ENCODE data around the gene BORCS5. TPM values are rescaled to one million over a fixed set of nuclear protein-coding genes. Genes with fewer than 3 reads are reported as not detected.

BORCS5 gene
- total and polyA plus RNA-seq, 2 experiments from 2014 or later = 11.3 to 12.6 TPM

GRCh38 chr12:12507121-12507520 lies 150.2 kb downstream of the BORCS5 start:
- Histone ChIP-seq H3F3A (replicated peaks; ENCODE audit: low read depth) (no peaks in the 10 kb centered on the region), H3K4me2 (peak overlapping the region; percentile 56), H3K27me3 (ENCODE audit: insufficient read depth) (no peaks in the 10 kb centered on the region), H4K20me1 (replicated peaks; ENCODE audit: insufficient read depth) (peaks cover 7% of the 10 kb centered on the region), H3K4me1 (ENCODE audit: insufficient read depth) (peaks cover 55% of the 10 kb centered on the region), H3K4me3 (no peak overlapping the region), H3K27ac (ENCODE audit: low read depth) (peak overlapping the region; percentile 11; the same call in 1 of the 2 replicates), H3K79me2 (replicated peaks; ENCODE audit: insufficient read depth) (peaks cover 97% of the 10 kb centered on the region), H2AFZ (no peak overlapping the region), H3K36me3 (ENCODE audit: insufficient read depth) (no peaks in the 10 kb centered on the region), H3K9me2 (ENCODE audit: insufficient read depth) (no peaks in the 10 kb centered on the region)
- Mint-ChIP-seq H3K4me1 (peaks cover 63% of the 10 kb centered on the region), H3K27me3 (ENCODE audit: insufficient read depth, low read depth, poor library complexity) (peaks cover 9% of the 10 kb centered on the region), H3K4me3 (no peak overlapping the region), H3K36me3 (ENCODE audit: low read depth) (peaks cover 6% of the 10 kb centered on the region; the same call in 2 of the 3 replicates), H3K27ac (no peak overlapping the region), H3K9me3 (no peaks in the 10 kb centered on the region)
- ATAC-seq (no peak), DNase-seq (ENCODE audit: low spot score) (no peak)
- TF ChIP-seq STAT1 (IDR thresholded peaks at IDR 0.05; ENCODE audit: unreplicated experiment) = no peak
- TF ChIP-seq ZNF114 (CRISPR knock-in tag; IDR thresholded peaks at IDR 0.05) = no peak
- no peak for TF ChIP-seq JUNB (IDR thresholded peaks at IDR 0.05; ENCODE audit: unreplicated experiment)
- TF ChIP-seq POLR2AphosphoS5 (IDR thresholded peaks at IDR 0.05; ENCODE audit: low read depth) = no peak
- no peak for TF ChIP-seq ZNF331 (CRISPR knock-in tag; IDR thresholded peaks at IDR 0.05; ENCODE audit: low read depth)
- TF ChIP-seq CREB1 (CRISPR knock-in tag; IDR thresholded peaks at IDR 0.05; ENCODE audit: low read depth) = no peak
- TF ChIP-seq EZH2 (IDR thresholded peaks at IDR 0.05; ENCODE audit: low read depth, unreplicated experiment) = no peak
- TF ChIP-seq ETS1 (IDR thresholded peaks at IDR 0.05) = no peak
- TF ChIP-seq NANOG (IDR thresholded peaks at IDR 0.05; ENCODE audit: borderline replicate concordance) = no peak

GRCh38 chr12:12508612-12509011 lies 151.7 kb downstream of the BORCS5 start:
- peaks cover 4% of the 10 kb centered on the region; the same call in 1 of the 2 replicates for H4K20me1 ChIP-seq (replicated peaks; ENCODE audit: insufficient read depth)
- H3K9me2 ChIP-seq (ENCODE audit: insufficient read depth) = no peaks in the 10 kb centered on the region
- H3K4me1 ChIP-seq (ENCODE audit: insufficient read depth) = peaks cover 55% of the 10 kb centered on the region
- H2AFZ ChIP-seq = no peak overlapping the region
- H3K36me3 ChIP-seq (ENCODE audit: insufficient read depth) = no peaks in the 10 kb centered on the region
- H3F3A ChIP-seq (replicated peaks; ENCODE audit: low read depth) = no peaks in the 10 kb centered on the region
- H3K4me3 Mint-ChIP-seq = no peak overlapping the region
- DNase-seq (ENCODE audit: low spot score) (no peak), ATAC-seq (no peak)
- peaks cover 9% of the 10 kb centered on the region for H3K27me3 Mint-ChIP-seq (ENCODE audit: insufficient read depth, low read depth, poor library complexity)
- H3K4me2 ChIP-seq = no peak overlapping the region
- H3K27ac Mint-ChIP-seq = no peak overlapping the region
- H3K4me1 Mint-ChIP-seq = peaks cover 58% of the 10 kb centered on the region
- TF ChIP-seq STAT1 (IDR thresholded peaks at IDR 0.05; ENCODE audit: unreplicated experiment) (no peak), CREB1 (CRISPR knock-in tag; IDR thresholded peaks at IDR 0.05; ENCODE audit: low read depth) (no peak), EZH2phosphoT487 (IDR thresholded peaks at IDR 0.05; ENCODE audit: unreplicated experiment) (no peak), NANOG (IDR thresholded peaks at IDR 0.05; ENCODE audit: borderline replicate concordance) (no peak), JUNB (IDR thresholded peaks at IDR 0.05; ENCODE audit: unreplicated experiment) (no peak), ZNF114 (CRISPR knock-in tag; IDR thresholded peaks at IDR 0.05) (no peak), POLR2AphosphoS5 (IDR thresholded peaks at IDR 0.05; ENCODE audit: low read depth) (no peak), ZNF462 (CRISPR knock-in tag; IDR thresholded peaks at IDR 0.05) (no peak)
- H3K79me2 ChIP-seq (replicated peaks; ENCODE audit: insufficient read depth) = peaks cover 98% of the 10 kb centered on the region
- peak overlapping the region; percentile 3 for H3K27ac ChIP-seq (ENCODE audit: low read depth)
- H3K9me3 Mint-ChIP-seq = no peaks in the 10 kb centered on the region
- H3K27me3 ChIP-seq (ENCODE audit: insufficient read depth) = no peaks in the 10 kb centered on the region
- no peak overlapping the region for H3K4me3 ChIP-seq
- no peaks in the 10 kb centered on the region for H3K36me3 Mint-ChIP-seq (ENCODE audit: low read depth)
